GM19455 (cell line): ENCODE results near the gene GOLGA2.
A peak's percentile ranks its signal among the peaks of the same experiment; 100 is the strongest.

Experiments used
- ATAC-seq: cut with Tn5 transposase; IDR thresholded peaks from one replicate; pipeline ENCODE4 v1.9.1; 2021; ENCODE audit not compliant: unreplicated experiment

GOLGA2 gene

GRCh38 chr9:128257907-128258306, 17.9 kb downstream of the GOLGA2 start:
- ATAC-seq, result no peak

GRCh38 chr9:128257086-128257825, 18.6 kb downstream of the GOLGA2 start:
- no peak for ATAC-seq

- no peak for ATAC-seq
Measured at GRCh38 chr9:128254855-128255759, 20.7 kb downstream of the GOLGA2 start.

- ATAC-seq, result no peak
Measured at GRCh38 chr9:128254362-128254761, 21.4 kb downstream of the GOLGA2 start.

- ATAC-seq, result no peak
Measured at GRCh38 chr9:128253991-128254346, 21.8 kb downstream of the GOLGA2 start.

- ATAC-seq, result no peak
Measured at GRCh38 chr9:128253140-128253990, 22.4 kb downstream of the GOLGA2 start.

- no peak for ATAC-seq
Measured at GRCh38 chr9:128252317-128253139, 23.3 kb downstream of the GOLGA2 start.

- ATAC-seq, result no peak
Measured at GRCh38 chr9:128251732-128252100, 24.1 kb downstream of the GOLGA2 start.

- no peak for ATAC-seq
Measured at GRCh38 chr9:128250839-128251731, 24.7 kb downstream of the GOLGA2 start.

- ATAC-seq, result peak; percentile 82
Measured at GRCh38 chr9:128249908-128250838, 25.6 kb downstream of the GOLGA2 start.

GRCh38 chr9:128249558-128249907, 26.3 kb downstream of the GOLGA2 start:
- ATAC-seq, result no peak

GRCh38 chr9:128247226-128247803, 28.5 kb downstream of the GOLGA2 start:
- ATAC-seq, result no peak

- ATAC-seq, result no peak
Measured at GRCh38 chr9:128246471-128246870, 29.3 kb downstream of the GOLGA2 start.

- no peak for ATAC-seq
Measured at GRCh38 chr9:128245421-128246151, 30.2 kb downstream of the GOLGA2 start.

- ATAC-seq, result no peak
Measured at GRCh38 chr9:128244837-128245231, 31.0 kb downstream of the GOLGA2 start.

- ATAC-seq, result no peak
Measured at GRCh38 chr9:128244091-128244836, 31.5 kb downstream of the GOLGA2 start.
